GM18519 (cell line): ENCODE data around the gene YARS2.
"Not testable (repeated sequence)": the region's sequence is repeated elsewhere in the genome, so short reads cannot be mapped to it uniquely, and the experiment has no call there.

Experiments used
- ATAC-seq: cut with Tn5 transposase; IDR thresholded peaks from one replicate; pipeline ENCODE4 v1.9.1; 2021; ENCODE audit warnings: mild to moderate bottlenecking, moderate library complexity; ENCODE audit not compliant: unreplicated experiment, low FRiP score

YARS2 gene

DNA sequence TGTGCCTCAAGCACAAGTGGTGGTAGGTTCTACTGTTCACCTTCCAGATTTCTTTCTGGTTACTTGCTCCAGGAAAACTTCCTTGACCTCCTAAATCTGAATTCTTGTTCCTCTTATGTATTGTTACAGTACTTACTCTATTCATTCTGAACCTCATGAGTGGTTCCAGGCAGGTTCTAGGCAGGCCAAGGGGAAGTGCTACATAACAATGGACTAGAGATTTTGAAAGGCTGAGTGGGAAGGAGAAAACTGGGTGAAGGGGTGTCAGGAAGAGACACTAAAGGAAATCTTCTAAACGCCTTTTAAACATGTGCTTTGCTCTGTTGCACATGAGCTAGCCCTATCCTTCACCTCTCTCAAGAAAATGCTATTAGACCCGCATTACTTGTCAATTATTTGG, 1.6 kb downstream of the YARS2 start:
- ATAC-seq = no peak

DNA sequence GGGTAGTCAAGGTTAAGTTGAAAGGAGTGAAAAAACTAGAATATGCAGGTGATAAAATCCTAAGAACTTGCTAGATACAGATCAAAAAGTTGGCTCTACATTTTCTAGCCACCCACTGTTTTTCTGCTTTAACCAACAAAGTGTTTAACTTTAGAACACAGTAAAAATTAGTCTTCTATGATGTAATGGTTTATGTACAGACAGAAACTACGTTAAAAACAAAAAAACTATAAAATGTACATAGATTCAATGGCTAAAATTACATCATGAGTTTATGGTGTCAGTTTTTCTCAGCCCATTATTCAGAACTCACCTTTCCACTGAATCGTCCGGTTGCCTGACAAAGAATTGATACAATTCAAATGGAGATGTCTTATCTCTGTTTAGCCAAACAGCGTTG, 2.1 kb downstream of the YARS2 start:
- no peak for ATAC-seq

DNA sequence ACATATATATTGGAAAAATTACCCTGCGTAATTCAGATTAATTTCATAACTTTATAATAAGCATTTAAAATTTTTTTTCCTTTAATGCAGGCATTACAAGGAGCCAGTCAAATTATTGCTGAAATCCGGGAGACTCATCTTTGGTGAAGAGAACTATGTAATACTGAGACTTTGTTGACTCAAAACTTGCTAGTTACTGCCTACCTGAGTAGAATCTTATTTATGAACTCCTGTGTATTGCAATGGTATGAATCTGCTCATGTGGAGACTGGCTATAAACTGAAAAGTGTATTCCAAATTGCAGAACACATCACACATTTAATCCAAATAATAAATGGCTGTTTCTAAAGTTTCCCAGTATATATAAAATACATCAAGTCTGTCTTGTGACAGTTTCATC, 12.4 kb downstream of the YARS2 start:
- no peak for ATAC-seq

DNA sequence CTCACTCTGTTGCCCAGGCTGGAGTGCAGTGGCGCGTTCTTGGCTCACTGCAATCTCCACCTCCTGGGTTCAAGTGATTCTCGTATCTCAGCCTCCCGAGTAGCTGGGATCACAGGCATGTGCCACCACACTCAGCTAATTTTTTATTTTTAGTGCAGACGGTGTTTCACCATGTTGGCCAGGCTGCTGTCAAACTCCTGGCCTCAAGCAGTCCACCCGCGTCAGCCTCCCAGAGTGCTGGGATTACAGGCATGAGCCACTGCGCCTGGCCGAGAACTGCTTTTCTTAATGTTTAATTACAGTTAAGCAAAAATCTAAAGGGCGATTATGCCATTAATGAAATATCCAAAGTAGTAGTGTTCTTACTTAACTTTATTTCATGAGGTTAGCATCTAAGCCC, 13.6 kb downstream of the YARS2 start:
- ATAC-seq = no peak

DNA sequence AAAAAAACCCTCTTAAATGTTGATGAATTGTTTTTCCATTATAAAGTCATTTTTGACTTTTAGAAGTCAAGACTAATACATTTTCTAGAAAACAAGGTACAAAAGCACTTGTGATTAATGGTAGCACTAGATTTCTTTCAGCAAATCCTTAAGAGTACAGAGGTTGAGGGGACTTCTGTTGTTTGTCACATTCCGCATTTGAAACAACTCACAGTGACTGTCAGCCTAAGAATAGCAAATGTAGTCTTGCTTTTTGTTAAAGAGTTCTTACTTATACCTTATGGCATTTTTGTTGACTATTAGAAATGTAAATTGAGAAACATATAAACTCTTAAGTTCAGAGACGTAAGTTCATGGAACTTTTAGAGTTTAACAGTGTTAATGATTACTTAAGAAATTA, 16.4 kb downstream of the YARS2 start:
- no peak for ATAC-seq

DNA sequence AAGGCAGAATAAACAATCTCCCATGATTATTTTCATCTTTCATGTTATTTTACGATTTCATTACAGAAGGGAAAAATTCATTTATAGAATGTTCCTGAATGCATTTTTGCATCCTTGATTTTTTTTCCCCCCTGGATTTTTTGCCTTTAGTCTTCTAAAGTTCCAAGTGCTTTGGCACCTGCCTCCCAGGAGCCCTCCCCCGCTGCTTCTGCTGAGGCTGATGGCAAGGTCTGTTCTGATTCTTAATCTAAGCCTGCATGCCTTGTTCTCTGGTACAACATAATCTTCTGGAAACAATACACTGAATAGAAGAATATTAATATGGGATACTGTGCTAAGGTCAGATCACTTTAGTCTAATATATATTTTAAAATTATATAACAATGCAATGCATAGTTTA, 18.0 kb downstream of the YARS2 start:
- no peak for ATAC-seq

DNA sequence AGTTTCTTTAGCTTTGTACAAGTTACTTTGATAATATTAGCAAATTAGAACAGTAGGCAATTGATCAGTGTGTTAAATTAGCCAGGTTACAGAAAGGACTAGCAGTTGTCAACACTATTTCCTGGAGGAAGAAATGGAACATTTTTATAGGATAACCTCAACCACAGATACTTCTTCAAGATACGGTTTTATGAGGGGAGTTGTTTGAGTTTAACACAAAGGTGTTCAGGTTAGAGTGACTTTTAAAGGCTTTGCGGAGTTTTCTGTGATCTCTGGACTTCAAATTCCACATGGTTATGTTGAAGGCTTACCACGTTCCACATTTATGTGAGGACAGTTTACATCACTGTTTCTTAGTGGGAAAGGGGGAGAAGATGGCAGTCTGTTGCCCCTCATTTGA, 19.3 kb downstream of the YARS2 start:
- ATAC-seq = no peak

DNA sequence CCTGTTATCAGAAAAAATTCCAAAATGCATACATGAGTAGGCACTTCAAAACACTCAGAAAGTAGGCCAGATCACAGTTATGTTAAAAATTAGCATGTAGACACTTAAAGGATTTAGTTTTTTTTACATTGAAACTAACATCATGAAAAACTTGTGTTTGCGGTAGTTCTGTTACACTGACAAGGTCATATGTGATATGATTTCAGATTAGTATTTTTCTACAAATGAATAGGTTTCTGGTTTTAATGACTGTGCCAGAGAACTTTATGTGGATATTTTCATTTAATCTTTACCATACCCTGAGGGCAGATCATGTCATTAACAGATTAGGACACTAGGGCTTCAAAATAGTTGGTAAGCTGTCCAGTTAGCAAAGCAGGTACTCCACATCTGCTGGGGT, 20.7 kb downstream of the YARS2 start:
- no peak for ATAC-seq

DNA sequence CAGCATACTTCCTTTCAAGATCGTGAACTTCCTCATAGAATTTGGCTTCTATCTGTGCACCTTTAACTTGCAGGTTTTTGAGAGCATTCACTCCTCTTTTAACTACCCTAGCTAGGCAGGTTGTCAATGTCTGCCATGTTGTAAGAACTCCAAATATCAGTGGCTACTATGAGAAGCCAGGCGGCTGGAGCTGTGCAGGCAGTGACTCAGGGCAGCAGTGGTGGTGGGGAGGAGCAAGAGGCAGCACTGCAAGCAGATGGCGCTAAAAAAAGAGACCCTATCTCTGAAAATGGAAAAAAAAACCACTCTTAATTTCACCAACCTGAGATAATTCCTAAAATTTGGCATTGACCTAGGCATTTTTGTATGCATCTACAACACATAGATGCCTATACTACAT, 28.5 kb downstream of the YARS2 start:
- no peak for ATAC-seq

DNA sequence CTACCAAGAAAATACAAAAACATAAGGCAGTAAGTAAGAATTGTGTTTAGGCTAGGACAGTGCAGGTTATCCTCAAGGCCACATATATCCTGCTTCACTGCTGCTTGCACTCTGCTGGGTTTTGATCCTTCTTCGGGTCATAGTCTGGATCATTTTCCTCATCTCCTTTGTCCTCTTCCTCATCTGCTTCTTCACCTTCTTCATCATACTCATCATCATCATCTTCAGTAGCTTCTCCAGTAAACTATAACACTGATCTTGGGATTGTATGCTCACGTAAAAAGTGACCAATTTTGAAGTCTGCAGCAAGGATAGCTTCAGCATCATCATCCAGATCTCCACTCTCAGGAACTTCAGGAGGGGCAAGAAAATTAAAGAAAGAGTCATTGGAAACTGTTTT, 29.4 kb downstream of the YARS2 start:
- no peak for ATAC-seq

DNA sequence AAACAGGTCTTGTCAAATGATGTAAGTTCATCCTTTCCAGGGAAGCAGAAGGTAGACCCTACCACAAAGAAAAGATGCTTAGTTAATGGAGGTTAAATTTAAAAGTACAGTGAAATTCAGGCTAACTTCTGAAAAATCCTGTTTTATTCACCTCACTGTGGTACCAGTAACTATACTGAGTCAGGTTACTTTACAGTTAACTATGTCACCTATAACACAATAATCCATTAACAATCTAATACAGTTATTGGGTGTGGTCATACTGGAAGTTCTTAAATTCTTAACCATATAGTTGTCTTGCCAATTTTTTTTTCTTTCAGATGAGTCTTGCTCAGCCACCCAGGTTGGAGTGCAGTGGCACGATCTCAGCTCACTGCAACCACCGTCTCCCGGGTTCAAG, 30.4 kb downstream of the YARS2 start:
- ATAC-seq = not testable (repeated sequence)

DNA sequence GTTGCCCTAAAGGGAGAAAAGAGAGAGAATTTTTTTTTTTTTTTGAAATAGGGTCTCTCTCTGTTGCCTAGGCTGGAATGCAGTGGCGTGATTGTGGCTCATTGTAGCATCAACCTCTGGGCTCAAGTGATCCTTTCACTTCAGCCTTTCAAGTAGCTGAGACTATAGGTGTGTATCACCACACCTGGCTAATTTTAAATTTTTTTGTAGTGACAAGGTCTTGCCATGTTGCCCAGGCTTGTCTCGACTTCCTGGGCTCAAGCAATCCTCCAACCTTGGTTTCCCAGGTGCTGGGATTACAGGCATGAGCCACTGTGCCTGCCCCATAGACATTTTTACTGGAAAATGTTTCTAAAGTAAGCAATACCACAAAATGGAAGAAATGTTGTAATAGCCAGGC, 36.8 kb downstream of the YARS2 start:
- no peak for ATAC-seq

DNA sequence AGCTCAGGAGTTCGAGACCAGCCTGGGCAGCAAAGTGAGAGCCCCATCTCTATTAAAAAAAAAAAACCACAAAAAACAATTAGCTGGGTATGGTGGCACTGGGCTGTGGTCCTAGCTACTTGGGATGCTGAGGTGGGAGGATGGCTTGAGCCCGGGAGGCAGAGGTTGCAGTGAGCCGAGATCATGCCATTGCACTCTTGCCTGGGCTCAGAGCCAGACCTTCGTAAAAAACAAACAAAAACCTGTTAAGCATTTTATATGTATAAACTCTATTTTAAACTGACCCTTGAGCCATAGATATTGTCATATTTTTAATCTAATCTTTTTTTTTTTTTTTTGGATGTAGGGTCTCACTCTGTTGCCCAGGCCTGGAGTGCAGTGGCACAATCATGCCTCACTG, 40.9 kb downstream of the YARS2 start:
- no peak for ATAC-seq

DNA sequence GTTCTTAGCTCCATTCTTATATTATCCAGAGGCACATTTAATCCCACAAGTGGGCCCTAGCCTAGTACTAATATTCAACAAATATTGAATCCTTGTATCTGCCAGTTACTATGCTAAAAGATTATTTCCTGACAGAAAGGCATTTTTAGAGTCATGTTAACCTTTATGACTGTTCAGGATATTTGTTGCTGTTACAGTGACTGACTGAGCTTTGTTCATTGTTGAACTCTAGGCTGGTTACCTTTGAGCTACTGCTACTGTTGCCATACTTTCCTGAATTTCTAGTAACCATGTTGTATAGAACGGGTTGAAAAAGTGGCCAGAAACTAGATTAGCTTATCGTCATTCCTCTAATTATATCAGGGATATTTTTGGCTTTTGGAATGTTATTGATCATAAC, 46.8 kb downstream of the YARS2 start:
- ATAC-seq = no peak

DNA sequence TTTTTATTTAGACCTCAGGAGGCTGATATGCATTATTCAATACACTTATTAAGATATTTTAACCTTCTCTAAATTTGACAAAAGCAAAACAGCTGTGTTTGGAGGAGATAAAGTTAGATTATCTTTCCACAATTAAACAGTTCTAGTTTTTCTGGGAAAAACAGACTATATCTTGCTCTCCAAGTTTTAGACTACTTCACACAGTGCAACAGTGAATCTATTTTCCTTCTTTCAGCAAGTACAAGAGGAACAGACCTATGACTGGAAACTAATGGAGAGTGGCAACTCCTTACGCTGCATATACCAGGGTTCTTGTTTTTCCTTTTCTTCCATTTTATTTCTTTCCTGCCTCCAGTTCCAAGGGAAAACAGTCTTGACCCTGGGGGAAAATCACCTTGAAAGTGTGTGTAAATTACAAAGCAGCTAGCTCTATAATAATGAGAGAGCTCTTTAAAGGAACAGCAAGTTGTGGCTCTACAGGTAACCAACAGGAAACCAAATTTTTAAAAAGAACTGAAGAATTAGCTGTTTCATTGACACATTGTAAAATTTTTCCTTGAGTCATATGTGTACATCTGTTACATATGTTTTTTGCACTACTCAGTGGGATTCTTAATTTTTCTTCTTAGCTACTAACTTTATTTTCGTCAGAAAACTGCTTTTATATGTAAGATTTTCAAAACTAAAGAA, 49.2 kb downstream of the YARS2 start:
- no peak for ATAC-seq

DNA sequence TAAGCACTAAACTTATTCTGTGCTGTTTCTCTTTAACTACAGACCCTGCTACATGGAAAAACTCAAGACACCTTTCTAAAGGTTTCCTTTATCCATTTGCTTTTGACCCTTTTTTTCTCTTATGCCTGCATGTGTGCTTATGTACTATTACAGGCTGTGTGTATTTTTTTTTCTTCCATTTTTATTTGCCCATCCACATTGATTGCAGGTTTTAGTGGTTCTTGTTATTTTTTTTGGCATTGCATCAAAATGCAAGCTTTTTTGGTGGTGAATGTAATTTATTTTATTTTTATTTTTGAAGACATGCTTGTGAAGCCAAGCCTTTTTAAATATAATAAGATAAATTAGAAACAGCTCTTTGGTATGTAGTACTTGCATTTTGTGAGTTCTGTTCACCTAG, 49.9 kb downstream of the YARS2 start:
- ATAC-seq = no peak

DNA sequence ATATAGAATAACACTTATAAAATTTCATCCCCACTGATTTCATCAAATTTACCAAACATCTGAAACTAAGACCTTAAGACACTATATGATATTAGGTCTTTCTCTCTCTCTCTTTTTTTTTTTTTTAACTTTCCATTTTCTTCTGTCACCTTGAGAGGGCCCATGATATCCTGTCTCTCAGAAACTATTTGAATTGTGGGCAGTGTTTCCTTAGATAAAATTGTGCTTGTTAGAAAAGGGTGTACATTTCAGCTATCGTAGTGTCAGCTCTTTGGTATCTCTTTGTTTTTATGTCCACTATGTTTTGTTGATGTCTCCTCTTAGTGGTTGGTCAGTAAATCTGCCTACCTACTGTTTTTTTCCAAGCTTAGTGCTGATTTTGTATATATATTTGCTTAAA, 52.8 kb downstream of the YARS2 start:
- no peak for ATAC-seq

DNA sequence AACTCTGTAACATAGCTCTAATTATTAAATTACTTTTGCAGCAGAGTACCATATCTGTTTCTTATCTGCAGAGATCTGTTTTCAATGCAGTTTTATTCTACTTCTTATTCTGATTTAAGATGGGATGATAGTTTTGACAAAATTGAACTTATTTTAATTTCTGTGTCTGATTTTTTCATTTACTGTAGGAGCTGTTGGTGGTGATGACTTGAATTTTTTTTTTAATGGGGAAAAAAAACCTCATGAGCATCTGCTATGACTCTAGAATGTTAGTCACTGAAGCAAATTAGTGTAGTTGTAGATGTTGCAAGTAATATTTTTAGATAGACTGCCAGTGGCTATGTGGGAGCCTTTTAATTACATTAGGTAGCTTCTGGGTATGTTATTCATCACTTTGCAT, 53.2 kb downstream of the YARS2 start:
- no peak for ATAC-seq

DNA sequence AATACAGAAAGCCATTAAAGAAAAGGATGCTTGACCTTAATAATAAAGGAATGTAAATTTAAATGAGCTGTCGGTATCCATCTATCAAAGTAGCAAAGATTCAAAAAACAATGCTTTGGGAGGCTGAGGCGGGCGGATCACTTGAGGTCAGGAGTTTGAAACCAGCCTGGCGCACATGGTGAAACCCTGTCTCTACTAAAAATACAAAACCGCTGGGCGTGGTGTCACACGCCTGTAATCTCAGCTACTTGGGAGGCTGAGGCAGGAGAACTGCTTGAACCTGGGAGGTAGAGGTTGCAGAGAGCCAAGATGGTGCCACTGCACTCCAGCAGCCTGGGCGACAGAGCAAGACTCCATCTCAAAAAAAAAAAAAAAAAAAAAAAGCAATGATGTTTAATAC, 56.3 kb downstream of the YARS2 start:
- ATAC-seq = not testable (repeated sequence)

DNA sequence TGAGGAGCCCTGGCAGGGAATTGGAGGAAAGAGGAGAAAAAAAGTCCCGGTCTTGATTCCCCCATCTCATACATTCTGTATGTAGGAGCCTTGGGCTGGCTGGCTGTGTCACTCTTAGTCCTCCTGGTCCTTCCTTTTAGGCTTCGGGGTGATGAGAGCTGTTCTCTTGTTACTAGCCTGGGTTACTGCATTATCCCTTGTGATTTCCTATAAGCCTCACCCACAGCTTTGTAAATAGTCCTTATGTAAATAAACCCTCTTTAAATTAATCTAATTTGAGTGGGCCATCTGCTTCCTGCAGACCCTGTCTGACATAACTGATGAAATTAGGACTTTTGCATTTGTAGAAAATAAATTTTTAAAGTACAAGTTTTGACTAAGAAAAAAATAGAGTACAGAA, 57.4 kb downstream of the YARS2 start:
- no peak for ATAC-seq

DNA sequence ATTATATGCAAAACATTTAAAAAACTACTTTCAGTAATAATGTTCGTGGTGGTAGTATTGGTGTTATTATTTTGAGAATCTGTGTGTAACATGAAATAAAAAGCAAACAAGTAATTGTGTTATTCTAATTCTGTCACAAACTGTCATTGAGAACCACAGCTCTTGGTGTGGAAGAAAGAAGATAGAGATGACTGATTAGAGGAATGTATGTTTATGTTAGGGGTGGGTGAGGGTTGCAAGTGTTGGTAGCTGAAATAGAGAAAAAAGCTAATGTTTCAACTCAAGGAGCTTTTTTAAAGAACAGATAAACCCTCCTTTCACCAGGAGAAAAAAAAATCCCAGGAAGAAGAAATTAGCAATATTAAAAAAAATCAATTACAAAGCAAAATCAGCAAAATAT, 58.3 kb downstream of the YARS2 start:
- ATAC-seq = no peak
